Stimulated activated CD8-positive, alpha-beta memory T cell treated with anti-CD3 and anti-CD28 coated beads, Interleukin-4, amount 100 ng/mL, for 1 hour (primary cell): ENCODE data around the gene SYNC.
"Not testable (repeated sequence)": the region's sequence is repeated elsewhere in the genome, so short reads cannot be mapped to it uniquely, and the experiment has no call there.

ENCODE experiments used
- DNase-seq, 2 donors: peaks; one replicate each; pipeline ENCODE4 v3.0.0-alpha.2; 2020; ENCODE audit warnings: low read depth in 2 of 2, low spot score in 1 of 2

SYNC gene

DNA sequence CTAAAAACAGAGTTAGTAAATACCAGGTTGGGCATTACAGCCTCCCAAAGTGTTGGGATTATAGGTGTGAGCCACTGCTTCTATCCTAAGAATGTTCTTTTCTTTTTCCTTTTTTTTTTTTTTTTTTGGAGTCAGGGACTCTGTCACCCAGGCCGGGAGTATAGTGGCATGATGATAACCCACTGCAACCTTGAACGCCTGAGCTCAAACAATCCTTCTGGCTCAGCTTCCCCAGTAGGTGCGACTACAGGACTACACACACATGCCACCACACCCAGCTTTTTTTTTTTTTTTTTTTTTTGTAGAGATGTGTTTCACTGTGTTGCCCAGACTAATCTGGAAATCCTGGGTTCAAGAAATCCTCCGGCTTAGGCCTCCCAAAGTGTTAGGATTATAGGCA, 58.1 kb downstream of the SYNC start:
- no peak for DNase-seq

- DNase-seq, result not testable (repeated sequence)
Observed at GRCh38 chr1:32642292-32642827, 60.2 kb downstream of the SYNC start.

DNA sequence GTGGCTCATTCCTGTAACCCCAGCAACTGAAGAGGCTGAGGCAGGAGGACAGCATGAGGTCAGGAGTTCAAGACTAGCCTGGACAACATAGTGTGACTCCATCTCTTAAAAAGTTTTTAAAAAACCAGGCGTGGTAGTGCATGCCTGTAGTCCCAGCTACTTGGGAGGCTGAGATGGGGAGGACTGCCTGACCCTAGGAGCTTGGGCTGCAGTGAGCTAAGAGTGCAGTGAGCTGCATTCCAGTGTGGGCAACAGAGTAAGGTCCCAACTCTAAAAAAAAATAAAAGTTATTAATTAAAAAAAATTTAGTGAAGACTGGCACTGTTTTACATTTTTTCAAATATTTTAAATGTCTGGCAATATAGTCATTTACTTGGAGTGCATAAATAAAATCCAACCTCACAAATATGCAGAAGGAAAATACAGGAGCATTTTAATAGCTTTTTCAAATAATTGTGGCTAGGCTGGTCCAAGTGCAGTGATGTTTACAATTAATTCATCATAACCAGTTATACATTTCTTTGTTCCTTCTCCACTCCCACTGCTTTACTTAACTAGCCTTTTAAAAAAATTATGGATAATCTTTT, 63.0 kb downstream of the SYNC start:
- DNase-seq, result no peak

DNA sequence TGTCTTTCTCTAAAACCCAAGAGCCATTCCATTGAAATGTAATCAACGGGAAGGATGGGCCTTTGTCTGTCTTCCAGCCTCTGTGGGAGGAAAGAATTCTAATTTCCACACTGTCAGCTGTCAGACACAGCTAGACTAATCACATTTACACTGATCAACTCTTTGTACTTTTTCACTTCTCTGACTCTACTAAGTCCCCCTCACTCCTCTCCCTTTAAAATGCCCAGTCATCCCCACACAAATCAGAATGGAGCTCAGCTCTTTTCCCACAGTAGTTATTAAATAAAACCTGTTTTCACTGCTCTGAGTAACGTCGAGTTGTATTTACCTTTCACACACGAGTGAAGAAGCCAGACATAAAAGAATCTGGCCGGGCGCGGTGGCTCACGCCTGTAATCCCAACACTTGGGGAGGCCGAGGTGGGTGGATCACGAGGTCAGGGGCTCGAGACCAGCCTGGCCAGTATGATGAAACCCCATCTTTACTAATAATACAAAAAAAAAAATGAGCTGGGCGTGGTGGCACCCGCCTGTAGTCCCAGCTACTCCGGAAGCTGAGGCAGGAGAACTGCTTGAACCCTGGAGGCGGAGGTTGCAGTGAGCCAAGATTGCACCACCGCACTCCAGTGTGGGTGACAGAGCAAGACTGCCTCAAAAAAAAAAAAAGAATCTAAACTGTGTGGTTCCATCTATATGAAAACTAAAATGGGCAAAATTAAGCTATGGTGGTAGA, 65.5 kb downstream of the SYNC start:
- DNase-seq, result no peak

DNA sequence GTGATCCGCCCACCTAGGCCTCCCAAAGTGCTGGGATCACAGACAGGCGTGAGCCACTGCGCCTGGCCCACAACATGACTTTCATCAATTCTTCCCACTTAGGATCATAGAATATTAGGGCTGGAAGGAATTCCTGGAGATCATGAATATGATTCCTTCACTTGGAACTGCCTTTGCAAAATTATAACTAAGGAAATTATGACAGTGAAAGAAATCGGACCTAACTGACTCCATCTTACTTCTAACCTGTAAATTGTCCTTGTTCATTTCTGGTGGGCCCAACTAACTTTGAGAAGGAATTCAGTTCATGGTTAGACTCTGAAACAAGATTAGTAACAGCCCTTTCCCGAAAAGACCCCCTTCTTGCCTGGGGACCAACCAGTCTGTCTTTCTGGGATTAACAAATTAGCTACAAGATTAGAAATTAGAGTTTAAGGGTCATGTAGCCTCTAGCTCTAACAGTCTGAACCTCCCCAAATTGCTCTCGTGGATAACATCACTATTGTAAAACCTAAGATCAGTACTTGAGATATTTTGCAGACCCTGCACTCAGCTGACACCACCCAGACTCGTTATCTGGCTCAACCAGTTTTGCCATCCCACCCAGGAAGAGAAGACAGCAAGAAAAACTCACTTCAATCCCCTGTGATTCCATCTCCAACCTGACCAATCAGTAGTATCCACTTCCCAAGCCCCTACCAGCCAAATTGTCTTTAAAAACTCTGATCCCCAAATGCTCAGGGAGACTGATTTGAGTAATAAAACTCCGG, 66.9 kb downstream of the SYNC start:
- DNase-seq, result no peak

DNA sequence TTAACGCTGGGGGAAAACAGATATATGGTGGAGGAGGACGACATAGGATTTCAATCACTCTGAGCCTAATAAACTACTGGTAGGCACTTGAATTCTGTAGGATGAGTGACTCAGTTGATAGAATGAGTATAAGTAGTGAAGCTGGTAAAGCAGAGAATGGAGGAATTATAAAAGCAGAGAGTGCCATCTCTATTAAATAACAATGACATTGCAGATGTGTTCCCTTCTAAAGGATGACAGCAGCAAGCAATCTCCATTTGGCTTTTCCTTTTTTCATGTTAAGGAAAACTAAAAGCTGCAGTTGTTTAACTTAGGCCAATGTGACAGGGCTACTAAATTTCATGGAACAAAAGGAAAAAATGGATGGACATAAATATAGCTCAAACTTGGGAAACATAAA, 69.7 kb downstream of the SYNC start:
- DNase-seq, result no peak

GRCh38 chr1:32630173-32630572, 72.4 kb downstream of the SYNC start:
- DNase-seq, result not testable (repeated sequence)
